Measurements from ENCODE around the gene CLDN25.

The CLDN25 gene

DNA sequence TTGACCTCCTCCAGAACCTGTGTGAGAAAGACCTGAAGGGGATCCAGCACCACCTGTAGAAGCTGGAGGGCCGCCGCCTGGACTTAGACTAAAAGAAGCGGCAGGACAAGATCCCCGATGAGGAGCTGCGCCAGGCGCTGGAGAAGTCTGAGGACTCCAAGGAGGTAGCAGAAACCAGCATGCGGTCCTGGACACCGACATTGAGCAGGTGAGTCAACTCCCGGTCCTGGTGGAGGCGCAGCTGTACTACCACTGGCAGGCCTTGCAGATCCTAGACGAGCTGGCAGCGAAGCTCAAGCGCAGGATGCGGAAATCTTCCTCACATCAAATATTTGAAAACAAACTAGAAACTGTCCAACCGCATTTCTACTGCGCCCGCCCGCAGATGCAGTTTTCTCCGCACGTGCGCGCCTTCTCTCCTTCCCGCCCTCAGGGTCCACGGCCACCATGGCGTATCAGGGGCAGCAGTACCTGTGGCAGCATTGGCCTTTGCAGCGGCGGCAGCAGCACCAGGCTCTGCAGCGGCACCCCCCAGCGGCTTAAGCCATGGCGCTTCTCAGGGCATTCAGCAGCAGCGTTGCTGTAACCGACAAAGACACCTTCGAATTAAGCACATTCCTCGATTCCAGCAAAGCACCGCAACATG, 10.2 kb downstream of the CLDN25 start:
- Histone ChIP-seq H3K79me2 (ENCODE audit: control insufficient read depth, insufficient read depth, low read length, poor library complexity) (no peaks in the 10 kb centered on the region), H2AK5ac (ENCODE audit: low read length) (no peak overlapping the region), H4K91ac (ENCODE audit: low read depth, low read length) (no peak overlapping the region), H3K18ac (ENCODE audit: low read length) (no peak overlapping the region), H3K79me1 (ENCODE audit: low read length) (no peaks in the 10 kb centered on the region), H3K4me3 (ENCODE audit: low read depth, low read length) (no peak overlapping the region), H4K12ac (ENCODE audit: low read depth, low read length) (no peak overlapping the region), H3K36me3 (ENCODE audit: control insufficient read depth in 1 of 2, insufficient read depth in 2 of 2, low read length in 2 of 2) (no peaks in the 10 kb centered on the region), H3K4ac (ENCODE audit: low read depth, low read length) (no peak overlapping the region), H3K9ac (ENCODE audit: low read length) (no peak overlapping the region), H3K27me3 (ENCODE audit: insufficient read depth, low read length) (no peaks in the 10 kb centered on the region), H3K23ac (ENCODE audit: low read length) (no peak overlapping the region), H4K8ac (ENCODE audit: low read depth, low read length) (no peak overlapping the region), H2AFZ (ENCODE audit: insufficient read depth, low read length, poor library complexity) (no peak overlapping the region), H3K4me1 (ENCODE audit: control insufficient read depth in 1 of 2, insufficient read depth in 2 of 2, low read length in 2 of 2) (no peaks in the 10 kb centered on the region), H2BK12ac (ENCODE audit: low read length) (no peak overlapping the region), H2BK5ac (ENCODE audit: low read depth, low read length, poor library complexity) (no peak overlapping the region), H3K27ac (ENCODE audit: low read depth, low read length) (no peak overlapping the region), H3K9me3 (ENCODE audit: insufficient read depth, low read depth, low read length) (no peaks in the 10 kb centered on the region), H3K4me2 (ENCODE audit: low read length) (no peak overlapping the region), H2BK120ac (ENCODE audit: insufficient read depth, low read length, poor library complexity) (no peak overlapping the region), H3K14ac (ENCODE audit: low read length) (no peak overlapping the region)
- peak; percentile 5 to 31 for DNase-seq
- WGBS (ENCODE audit: extremely low coverage, insufficient coverage, insufficient read length), result no CpG with 5 or more reads among the region's 35 CpGs

DNA sequence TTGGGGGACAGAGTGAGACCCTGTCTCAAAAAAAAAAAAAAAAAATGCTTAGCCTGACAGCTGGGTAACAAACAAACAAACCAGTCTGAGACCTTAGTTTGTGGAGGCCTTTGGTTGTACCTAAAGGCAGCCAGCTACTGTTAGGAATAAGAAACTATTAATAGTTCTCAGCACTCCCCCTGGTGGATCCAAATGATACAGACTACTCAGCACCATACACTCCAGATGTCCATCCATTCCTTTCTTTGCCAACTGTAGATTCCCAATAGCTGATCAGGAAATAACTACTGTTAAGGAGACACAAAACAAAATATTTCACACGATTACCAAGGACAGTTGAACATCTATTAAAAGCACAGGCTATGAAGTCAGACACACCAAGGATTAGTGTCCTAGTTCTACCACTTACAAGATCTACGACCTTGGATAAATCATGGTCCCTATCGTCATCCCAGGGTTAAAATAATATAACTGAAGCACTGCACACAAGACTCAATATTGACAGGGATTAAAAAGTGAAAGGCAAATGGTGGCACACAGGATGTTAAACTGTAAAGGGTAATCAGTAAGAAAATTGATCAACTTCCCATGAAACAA, 17.2 kb downstream of the CLDN25 start:
- no peak overlapping the region for H3K27ac ChIP-seq (ENCODE audit: low read depth, low read length)
- H3K36me3 ChIP-seq (ENCODE audit: control insufficient read depth in 1 of 2, insufficient read depth in 2 of 2, low read length in 2 of 2), result peaks cover 7 to 12% of the 10 kb centered on the region in 2 experiments
- H4K91ac ChIP-seq (ENCODE audit: low read depth, low read length), result no peak overlapping the region
- H3K18ac ChIP-seq (ENCODE audit: low read length), result no peak overlapping the region
- H4K12ac ChIP-seq (ENCODE audit: low read depth, low read length), result no peak overlapping the region
- H3K4me2 ChIP-seq (ENCODE audit: low read length), result no peak overlapping the region
- H2AK5ac ChIP-seq (ENCODE audit: low read length), result no peak overlapping the region
- H3K9ac ChIP-seq (ENCODE audit: low read length), result no peak overlapping the region
- H4K8ac ChIP-seq (ENCODE audit: low read depth, low read length), result no peak overlapping the region
- H3K9me3 ChIP-seq (ENCODE audit: insufficient read depth, low read depth, low read length), result no peaks in the 10 kb centered on the region
- WGBS (ENCODE audit: extremely low coverage, insufficient coverage, insufficient read length), result no CpG with 5 or more reads among the region's 3 CpGs
- no peak overlapping the region for H2BK12ac ChIP-seq (ENCODE audit: low read length)
- no peak overlapping the region for H3K23ac ChIP-seq (ENCODE audit: low read length)
- H3K27me3 ChIP-seq (ENCODE audit: insufficient read depth, low read length), result no peaks in the 10 kb centered on the region
- no peaks in the 10 kb centered on the region for H3K79me1 ChIP-seq (ENCODE audit: low read length)
- H2AFZ ChIP-seq (ENCODE audit: insufficient read depth, low read length, poor library complexity), result no peak overlapping the region
- no peaks in the 10 kb centered on the region for H3K4me1 ChIP-seq (ENCODE audit: control insufficient read depth in 1 of 2, insufficient read depth in 2 of 2, low read length in 2 of 2)
- H3K14ac ChIP-seq (ENCODE audit: low read length), result no peak overlapping the region
- H2BK120ac ChIP-seq (ENCODE audit: insufficient read depth, low read length, poor library complexity), result no peak overlapping the region
- H2BK5ac ChIP-seq (ENCODE audit: low read depth, low read length, poor library complexity), result no peak overlapping the region
- peak; percentile 15 to 68 for DNase-seq
- no peak overlapping the region for H3K4me3 ChIP-seq (ENCODE audit: low read depth, low read length)
- no peak overlapping the region for H3K4ac ChIP-seq (ENCODE audit: low read depth, low read length)
- H3K79me2 ChIP-seq (ENCODE audit: control insufficient read depth, insufficient read depth, low read length, poor library complexity), result no peaks in the 10 kb centered on the region

DNA sequence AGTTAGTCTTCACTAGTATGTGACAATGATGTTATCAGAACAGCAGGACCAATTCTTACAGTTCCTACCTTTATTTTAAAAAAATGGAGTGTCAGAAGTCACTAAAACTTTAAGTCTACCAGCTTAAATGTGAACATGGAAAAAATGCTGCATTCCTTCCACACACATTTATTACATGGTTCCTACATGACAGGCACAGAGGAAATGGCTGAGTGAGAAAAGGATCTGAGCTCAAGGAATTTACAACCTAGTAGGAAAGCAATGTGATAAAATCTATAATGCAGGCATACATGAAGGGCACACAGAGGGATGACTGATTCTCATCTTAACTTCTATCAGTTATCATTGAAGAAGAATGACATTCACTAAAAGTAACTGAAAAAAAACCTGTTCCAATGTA, 23.0 kb downstream of the CLDN25 start:
- no peak overlapping the region for H2BK5ac ChIP-seq (ENCODE audit: low read depth, low read length, poor library complexity)
- H4K8ac ChIP-seq (ENCODE audit: low read depth, low read length), result no peak overlapping the region
- no peak overlapping the region for H4K12ac ChIP-seq (ENCODE audit: low read depth, low read length)
- DNase-seq, result peak; percentile 74 to 91
- H2BK12ac ChIP-seq (ENCODE audit: low read length), result no peak overlapping the region
- no peak overlapping the region for H3K4ac ChIP-seq (ENCODE audit: low read depth, low read length)
- peaks cover 0 to 3% of the 10 kb centered on the region in 2 experiments for H3K4me1 ChIP-seq (ENCODE audit: control insufficient read depth in 1 of 2, insufficient read depth in 2 of 2, low read length in 2 of 2)
- H3K27me3 ChIP-seq (ENCODE audit: insufficient read depth, low read length), result no peaks in the 10 kb centered on the region
- H3K23ac ChIP-seq (ENCODE audit: low read length), result no peak overlapping the region
- no peak overlapping the region for H2BK120ac ChIP-seq (ENCODE audit: insufficient read depth, low read length, poor library complexity)
- no peaks in the 10 kb centered on the region for H3K79me1 ChIP-seq (ENCODE audit: low read length)
- H3K14ac ChIP-seq (ENCODE audit: low read length), result no peak overlapping the region
- no peak overlapping the region for H3K9ac ChIP-seq (ENCODE audit: low read length)
- H3K79me2 ChIP-seq (ENCODE audit: control insufficient read depth, insufficient read depth, low read length, poor library complexity), result no peaks in the 10 kb centered on the region
- H2AK5ac ChIP-seq (ENCODE audit: low read length), result no peak overlapping the region
- no peaks in the 10 kb centered on the region for H3K9me3 ChIP-seq (ENCODE audit: insufficient read depth, low read depth, low read length)
- H3K27ac ChIP-seq (ENCODE audit: low read depth, low read length), result no peak overlapping the region
- no peak overlapping the region for H2AFZ ChIP-seq (ENCODE audit: insufficient read depth, low read length, poor library complexity)
- H3K4me2 ChIP-seq (ENCODE audit: low read length), result no peak overlapping the region
- H3K18ac ChIP-seq (ENCODE audit: low read length), result no peak overlapping the region
- no peak overlapping the region for H3K4me3 ChIP-seq (ENCODE audit: low read depth, low read length)
- no peak overlapping the region for H4K91ac ChIP-seq (ENCODE audit: low read depth, low read length)
- H3K36me3 ChIP-seq (ENCODE audit: control insufficient read depth in 1 of 2, insufficient read depth in 2 of 2, low read length in 2 of 2), result peaks cover 14 to 15% of the 10 kb centered on the region in 2 experiments

DNA sequence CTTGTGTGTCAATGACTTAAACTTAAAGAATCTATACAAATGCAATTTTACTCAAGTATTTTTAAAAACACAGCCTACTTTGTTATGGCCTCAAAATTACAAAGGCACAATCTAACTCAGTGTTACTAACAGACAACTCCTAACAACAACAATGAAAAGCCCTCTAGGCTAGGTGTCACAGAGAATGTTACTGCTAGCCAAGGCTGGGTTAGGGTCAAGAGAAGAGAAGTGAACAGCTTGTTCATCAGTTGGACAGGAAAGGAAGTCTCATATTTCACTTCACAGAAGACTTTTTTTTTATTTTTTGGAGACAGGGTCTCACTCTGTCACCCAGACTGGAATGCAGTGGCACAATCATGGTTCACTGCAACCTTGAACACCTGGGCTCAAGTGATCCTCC, 26.0 kb downstream of the CLDN25 start:
- no peak overlapping the region for H4K91ac ChIP-seq (ENCODE audit: low read depth, low read length)
- no peak overlapping the region for H3K4me2 ChIP-seq (ENCODE audit: low read length)
- no peak overlapping the region for H2BK120ac ChIP-seq (ENCODE audit: insufficient read depth, low read length, poor library complexity)
- no peak overlapping the region for H2BK5ac ChIP-seq (ENCODE audit: low read depth, low read length, poor library complexity)
- DNase-seq, result no peak
- H4K8ac ChIP-seq (ENCODE audit: low read depth, low read length), result no peak overlapping the region
- no peak overlapping the region for H2AFZ ChIP-seq (ENCODE audit: insufficient read depth, low read length, poor library complexity)
- H2AK5ac ChIP-seq (ENCODE audit: low read length), result no peak overlapping the region
- no peak overlapping the region for H3K4me3 ChIP-seq (ENCODE audit: low read depth, low read length)
- H3K9ac ChIP-seq (ENCODE audit: low read length), result no peak overlapping the region
- H2BK12ac ChIP-seq (ENCODE audit: low read length), result no peak overlapping the region
- no peak overlapping the region for H4K12ac ChIP-seq (ENCODE audit: low read depth, low read length)
- H3K27ac ChIP-seq (ENCODE audit: low read depth, low read length), result no peak overlapping the region
- H3K27me3 ChIP-seq (ENCODE audit: insufficient read depth, low read length), result no peaks in the 10 kb centered on the region
- no peak overlapping the region for H3K14ac ChIP-seq (ENCODE audit: low read length)
- no peak overlapping the region for H3K18ac ChIP-seq (ENCODE audit: low read length)
- no peak overlapping the region for H3K4ac ChIP-seq (ENCODE audit: low read depth, low read length)
- H3K36me3 ChIP-seq (ENCODE audit: control insufficient read depth in 1 of 2, insufficient read depth in 2 of 2, low read length in 2 of 2), result peaks cover 11 to 19% of the 10 kb centered on the region in 2 experiments
- no peak overlapping the region for H3K23ac ChIP-seq (ENCODE audit: low read length)
- H3K9me3 ChIP-seq (ENCODE audit: insufficient read depth, low read depth, low read length), result no peaks in the 10 kb centered on the region
- no peaks in the 10 kb centered on the region for H3K79me1 ChIP-seq (ENCODE audit: low read length)
- peaks cover 0 to 3% of the 10 kb centered on the region in 2 experiments for H3K4me1 ChIP-seq (ENCODE audit: control insufficient read depth in 1 of 2, insufficient read depth in 2 of 2, low read length in 2 of 2)
- H3K79me2 ChIP-seq (ENCODE audit: control insufficient read depth, insufficient read depth, low read length, poor library complexity), result no peaks in the 10 kb centered on the region

Data from trophoblast cell (in vitro differentiated cells and primary cell).